ENCODE measurements around the gene C5AR1.

DNA sequence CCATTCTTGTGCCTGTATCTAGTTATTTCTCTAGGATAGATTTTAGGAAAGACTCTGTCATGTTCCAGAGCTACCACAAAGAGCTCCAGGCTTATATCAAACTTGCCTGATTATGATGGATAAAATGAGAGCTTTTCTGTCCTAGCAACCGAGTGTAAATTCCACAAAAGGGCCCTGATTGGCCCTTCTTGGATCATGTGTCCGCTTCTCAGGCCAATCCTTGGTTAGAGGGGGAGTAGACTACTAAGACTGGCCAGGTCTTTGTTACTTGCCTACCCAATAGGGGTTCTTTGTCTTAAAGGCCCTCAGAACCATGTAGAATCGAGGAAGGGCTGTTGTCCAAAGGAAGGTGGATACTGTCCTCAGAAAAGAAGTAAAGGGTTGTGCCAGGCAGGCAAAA, 41.9 kb downstream of the C5AR1 start:
- TF ChIP-seq, protein P1, sequence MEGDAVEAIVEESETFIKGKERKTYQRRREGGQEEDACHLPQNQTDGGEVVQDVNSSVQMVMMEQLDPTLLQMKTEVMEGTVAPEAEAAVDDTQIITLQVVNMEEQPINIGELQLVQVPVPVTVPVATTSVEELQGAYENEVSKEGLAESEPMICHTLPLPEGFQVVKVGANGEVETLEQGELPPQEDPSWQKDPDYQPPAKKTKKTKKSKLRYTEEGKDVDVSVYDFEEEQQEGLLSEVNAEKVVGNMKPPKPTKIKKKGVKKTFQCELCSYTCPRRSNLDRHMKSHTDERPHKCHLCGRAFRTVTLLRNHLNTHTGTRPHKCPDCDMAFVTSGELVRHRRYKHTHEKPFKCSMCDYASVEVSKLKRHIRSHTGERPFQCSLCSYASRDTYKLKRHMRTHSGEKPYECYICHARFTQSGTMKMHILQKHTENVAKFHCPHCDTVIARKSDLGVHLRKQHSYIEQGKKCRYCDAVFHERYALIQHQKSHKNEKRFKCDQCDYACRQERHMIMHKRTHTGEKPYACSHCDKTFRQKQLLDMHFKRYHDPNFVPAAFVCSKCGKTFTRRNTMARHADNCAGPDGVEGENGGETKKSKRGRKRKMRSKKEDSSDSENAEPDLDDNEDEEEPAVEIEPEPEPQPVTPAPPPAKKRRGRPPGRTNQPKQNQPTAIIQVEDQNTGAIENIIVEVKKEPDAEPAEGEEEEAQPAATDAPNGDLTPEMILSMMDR (IDR thresholded peaks at IDR 0.05): no peak
- TF ChIP-seq POLR2A (IDR thresholded peaks at IDR 0.05): no peak

Data from prostate gland (tissue), 2 donors.